Endothelial cell of umbilical vein (primary cell): ENCODE data around the gene PDE6C. TPM values are rescaled to one million over a fixed set of nuclear protein-coding genes. Genes with fewer than 3 reads are reported as not detected.

Experiments used
- BruUV-seq: library from RNA; stranded (reverse); fragments of 400-500 nt; replicated peaks from 2 replicates; lab custom pipeline; 2021; lab: Mats Ljungman, UMichigan
- CTCF ChIA-PET: fragments of 300-600, 350-600 bp; sonication (Branson Sonifier 250); formaldehyde crosslinking; loops from one replicate; lab custom pipeline; 2021; ENCODE audit warnings: antibody characterized with exemption, inconsistent platforms; lab: Charles Lee
- POLR2A ChIA-PET: fragments of 300-600, 350-600 bp; sonication (Branson Sonifier 250); formaldehyde crosslinking; loops from one replicate; lab custom pipeline; 2021; ENCODE audit warnings: antibody characterized with exemption, inconsistent platforms; lab: Charles Lee
- DNase-seq: peaks from one replicate; pipeline ENCODE4 v3.0.0-alpha.2; 2011; ENCODE audit warnings: low read depth, low spot score
- FAIRE-seq: peaks from 2 replicates; lab custom pipeline; 2011; peaks lifted over from hg19 to GRCh38; lab: Jason Lieb, UNC
- H2AFZ ChIP-seq: 2 replicates; pipeline ENCODE4 v1.6.0; 2012; ENCODE audit warnings: low read depth, low read length, control low read depth, inconsistent platforms
- H3K27ac ChIP-seq: 2 replicates; pipeline ENCODE4 v1.5.1; 2011; ENCODE audit warnings: low read depth, mild to moderate bottlenecking, control low read depth, low read length, moderate library complexity; ENCODE audit not compliant: insufficient read depth
- H3K27me3 ChIP-seq, 2 experiments: 2 replicates each; pipeline versions ENCODE4 v1.6.0 to v1.6.1; 2011; ENCODE audit warnings: low read length in 2 of 2, mixed read lengths in 1 of 2; ENCODE audit not compliant: control insufficient read depth in 2 of 2, insufficient read depth in 2 of 2
- H3K36me3 ChIP-seq, 2 experiments: 2 replicates in 1 of 2; 3 replicates in 1 of 2; pipeline ENCODE4 v1.5.1; 2011; ENCODE audit warnings: low read length in 2 of 2, mild to moderate bottlenecking in 1 of 2, moderate library complexity in 1 of 2; ENCODE audit not compliant: control insufficient read depth in 2 of 2, insufficient read depth in 2 of 2; ENCODE audit errors: extremely low read depth in 1 of 2
- H3K4me1 ChIP-seq: 3 replicates; pipeline ENCODE4 v1.5.1; 2011; ENCODE audit warnings: mild to moderate bottlenecking, low read length; ENCODE audit not compliant: control insufficient read depth, insufficient read depth; ENCODE audit errors: extremely low read depth
- H3K4me2 ChIP-seq: 2 replicates; pipeline ENCODE4 v1.6.1; 2011; ENCODE audit warnings: low read length, control low read depth, mixed read lengths; ENCODE audit not compliant: insufficient read depth
- H3K4me3 ChIP-seq, 3 experiments: fragments of 200-600 bp in 1 of 3; sonication (generic), shearing (Covaris generic) in 1 of 3; replicated peaks in 1 of 3; 2 replicates each; pipeline ENCODE4 v1.5.1; 2011 to 2016; ENCODE audit warnings: control low read depth in 3 of 3, low read length in 3 of 3, mild to moderate bottlenecking in 2 of 3, inconsistent platforms in 1 of 3, low read depth in 1 of 3, moderate library complexity in 1 of 3; ENCODE audit not compliant: insufficient read depth in 1 of 3
- H3K79me2 ChIP-seq: 2 replicates; pipeline ENCODE4 v1.6.0; 2012; ENCODE audit warnings: low read length, inconsistent platforms; ENCODE audit not compliant: control insufficient read depth, insufficient read depth
- H3K9ac ChIP-seq: replicated peaks from 2 replicates; pipeline ENCODE3; 2011; ENCODE audit warnings: low read length, control low read depth; ENCODE audit not compliant: insufficient read depth; ENCODE audit errors: extremely low read depth
- H3K9me1 ChIP-seq: replicated peaks from 3 replicates; pipeline ENCODE4 v1.6.0; 2011; ENCODE audit warnings: mild to moderate bottlenecking, low read length; ENCODE audit not compliant: control insufficient read depth, insufficient read depth; ENCODE audit errors: extremely low read depth
- H3K9me3 ChIP-seq: replicated peaks from 2 replicates; pipeline ENCODE4 v1.5.1; 2012; ENCODE audit warnings: low read length, inconsistent platforms; ENCODE audit not compliant: control insufficient read depth, insufficient read depth
- H4K20me1 ChIP-seq: replicated peaks from 2 replicates; pipeline ENCODE3; 2011; ENCODE audit warnings: mild to moderate bottlenecking, low read length; ENCODE audit not compliant: control insufficient read depth, insufficient read depth; ENCODE audit errors: extremely low read depth
- EZH2 ChIP-seq: IDR thresholded peaks from 2 replicates; pipeline ENCODE4 v1.6.1; 2012; ENCODE audit warnings: borderline replicate concordance, low read depth, mild to moderate bottlenecking, moderate library complexity, low read length, inconsistent platforms; ENCODE audit not compliant: severe bottlenecking
- FOS ChIP-seq: IDR thresholded peaks from 2 replicates; pipeline ENCODE4 v1.6.1; 2011; ENCODE audit warnings: mild to moderate bottlenecking, low read length, moderate library complexity, borderline replicate concordance; ENCODE audit not compliant: insufficient read depth
- GATA2 ChIP-seq: IDR thresholded peaks from 2 replicates; pipeline ENCODE4 v1.7.0; 2011; ENCODE audit warnings: low read depth, mild to moderate bottlenecking, moderate library complexity, mixed read lengths, low read length; ENCODE audit not compliant: insufficient read length, insufficient read depth
- JUN ChIP-seq: IDR thresholded peaks from 2 replicates; pipeline ENCODE4 v1.6.1; 2011; ENCODE audit warnings: borderline replicate concordance, low read depth; ENCODE audit not compliant: insufficient read length, insufficient read depth
- MYC ChIP-seq: IDR thresholded peaks from one replicate; pipeline ENCODE4 v1.6.1; 2011; ENCODE audit warnings: mild to moderate bottlenecking, low read depth, low read length
- POLR2A ChIP-seq: IDR thresholded peaks from 2 replicates; pipeline ENCODE4 v1.6.1; 2012; ENCODE audit warnings: low read depth, mild to moderate bottlenecking, control low read depth, low read length
- POLR2AphosphoS5 ChIP-seq: IDR thresholded peaks from 2 replicates; pipeline ENCODE4 v1.6.1; 2012; ENCODE audit warnings: low read depth, mild to moderate bottlenecking, control low read depth, low read length, moderate library complexity; ENCODE audit not compliant: insufficient read depth
- dilution Hi-C: fragments of 300-500 bp; cut with MboI; formaldehyde crosslinking; loops from one replicate; pipeline ENCODE4 v1.15.0; 2019; ENCODE audit warnings: low sequenced_read_pairs; ENCODE audit not compliant: extremely low pct_ligation_motif_present
- intact Hi-C: fragments of 100-400 bp; cut with micrococcal nuclease; formaldehyde crosslinking; loops from one replicate; pipeline ENCODE4 v1.10.0; 2022
- polyA plus RNA-seq, 4 experiments: library from polyadenylated mRNA; depleted of rRNA in 3 of 4; stranded (reverse) in 3 of 4; unstranded in 1 of 4; fragments of >200 nt; gene quantifications; 2 replicates each; pipeline versions ENCODE4 v1.2.1 to v1.2.3, GENCODE V29; 2011 to 2012; ENCODE audit warnings: missing spikeins in 1 of 4
- total RNA-seq: library from RNA; stranded (reverse); gene quantifications from 2 replicates; pipeline ENCODE4 v1.2.3, GENCODE V29; 2021
- TF ChIP-seq, protein P1 (sequence below): IDR thresholded peaks from 2 replicates; pipeline ENCODE4 v1.6.1; 2011; ENCODE audit not compliant: insufficient read depth, insufficient read length
- TF ChIP-seq, protein P2 (sequence below), 2 donors: IDR thresholded peaks; 1 replicate in 1 of 2; 2 replicates in 1 of 2; pipeline ENCODE4 v1.5.1; 2011; ENCODE audit warnings: low read length in 2 of 2, mild to moderate bottlenecking in 2 of 2, moderate library complexity in 2 of 2, control low read depth in 1 of 2, inconsistent platforms in 1 of 2, low read depth in 1 of 2; ENCODE audit not compliant: insufficient read depth in 1 of 2; ENCODE audit errors: extremely low read depth in 1 of 2

The PDE6C gene
- total and polyA plus RNA-seq, 2 donors (not counting 3 experiments of a cell fraction or from before 2014, with no cell fraction given) = not detected

DNA sequence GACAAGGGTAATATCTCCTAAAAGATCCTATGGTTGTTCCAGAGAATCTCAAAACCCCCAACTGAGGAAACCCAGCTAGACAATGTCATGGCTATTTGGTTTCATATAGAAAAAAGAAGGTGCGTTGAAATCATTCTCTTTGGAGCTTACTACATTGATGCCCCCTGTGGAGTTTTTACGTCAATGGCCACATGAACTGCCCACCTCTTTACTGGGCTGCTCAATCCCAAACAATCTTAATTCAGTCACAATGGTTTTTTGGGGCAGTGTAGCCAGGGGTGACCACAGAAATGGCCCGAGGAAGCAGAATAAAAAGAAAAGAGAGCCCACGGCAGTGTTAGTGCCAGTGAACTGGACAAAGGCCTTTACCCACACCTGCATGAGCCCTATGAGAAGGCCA is 19.1 kb upstream of the PDE6C start:
- Histone ChIP-seq H3K4me1 (no peaks in the 10 kb centered on the region), H3K9me1 (no peaks in the 10 kb centered on the region), H3K4me2 (no peak overlapping the region), H3K36me3 (no peaks in the 10 kb centered on the region), H3K79me2 (no peaks in the 10 kb centered on the region), H3K4me3 (no peak overlapping the region), H2AFZ (no peak overlapping the region), H3K27me3 (peaks cover 2 to 3% of the 10 kb centered on the region in 2 experiments), H3K9ac (no peak overlapping the region), H3K27ac (no peak overlapping the region), H4K20me1 (no peaks in the 10 kb centered on the region), H3K9me3 (no peaks in the 10 kb centered on the region)
- intact Hi-C loops = no loop called here
- FAIRE-seq (no peak), DNase-seq (no peak)
- no TSS peak for BruUV-seq
- ChIA-PET POLR2A (no interaction called here), CTCF (no interaction called here)
- TF ChIP-seq, protein P1, sequence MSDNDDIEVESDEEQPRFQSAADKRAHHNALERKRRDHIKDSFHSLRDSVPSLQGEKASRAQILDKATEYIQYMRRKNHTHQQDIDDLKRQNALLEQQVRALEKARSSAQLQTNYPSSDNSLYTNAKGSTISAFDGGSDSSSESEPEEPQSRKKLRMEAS = no peak
- TF ChIP-seq JUN = no peak
- TF ChIP-seq POLR2AphosphoS5 = no peak
- TF ChIP-seq EZH2 = no peak
- TF ChIP-seq, protein P2, sequence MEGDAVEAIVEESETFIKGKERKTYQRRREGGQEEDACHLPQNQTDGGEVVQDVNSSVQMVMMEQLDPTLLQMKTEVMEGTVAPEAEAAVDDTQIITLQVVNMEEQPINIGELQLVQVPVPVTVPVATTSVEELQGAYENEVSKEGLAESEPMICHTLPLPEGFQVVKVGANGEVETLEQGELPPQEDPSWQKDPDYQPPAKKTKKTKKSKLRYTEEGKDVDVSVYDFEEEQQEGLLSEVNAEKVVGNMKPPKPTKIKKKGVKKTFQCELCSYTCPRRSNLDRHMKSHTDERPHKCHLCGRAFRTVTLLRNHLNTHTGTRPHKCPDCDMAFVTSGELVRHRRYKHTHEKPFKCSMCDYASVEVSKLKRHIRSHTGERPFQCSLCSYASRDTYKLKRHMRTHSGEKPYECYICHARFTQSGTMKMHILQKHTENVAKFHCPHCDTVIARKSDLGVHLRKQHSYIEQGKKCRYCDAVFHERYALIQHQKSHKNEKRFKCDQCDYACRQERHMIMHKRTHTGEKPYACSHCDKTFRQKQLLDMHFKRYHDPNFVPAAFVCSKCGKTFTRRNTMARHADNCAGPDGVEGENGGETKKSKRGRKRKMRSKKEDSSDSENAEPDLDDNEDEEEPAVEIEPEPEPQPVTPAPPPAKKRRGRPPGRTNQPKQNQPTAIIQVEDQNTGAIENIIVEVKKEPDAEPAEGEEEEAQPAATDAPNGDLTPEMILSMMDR (IDR thresholded peaks at IDR 0.05; ENCODE audit: extremely low read depth in 1 of 2, insufficient read depth in 1 of 2, low read depth in 1 of 2, low read length in 2 of 2) = no peak
- TF ChIP-seq MYC = no peak
- no peak for TF ChIP-seq GATA2
- no peak for TF ChIP-seq FOS
- no peak for TF ChIP-seq POLR2A
- dilution Hi-C loops = no loop called here
